NCI-H128 (cell line): ENCODE data around the gene GPX2.

Experiments used
- DNase-seq: peaks from one replicate; lab custom pipeline; 2025; ENCODE audit not compliant: unreplicated experiment; lab: John Stamatoyannopoulos, UW

Gene GPX2

DNA sequence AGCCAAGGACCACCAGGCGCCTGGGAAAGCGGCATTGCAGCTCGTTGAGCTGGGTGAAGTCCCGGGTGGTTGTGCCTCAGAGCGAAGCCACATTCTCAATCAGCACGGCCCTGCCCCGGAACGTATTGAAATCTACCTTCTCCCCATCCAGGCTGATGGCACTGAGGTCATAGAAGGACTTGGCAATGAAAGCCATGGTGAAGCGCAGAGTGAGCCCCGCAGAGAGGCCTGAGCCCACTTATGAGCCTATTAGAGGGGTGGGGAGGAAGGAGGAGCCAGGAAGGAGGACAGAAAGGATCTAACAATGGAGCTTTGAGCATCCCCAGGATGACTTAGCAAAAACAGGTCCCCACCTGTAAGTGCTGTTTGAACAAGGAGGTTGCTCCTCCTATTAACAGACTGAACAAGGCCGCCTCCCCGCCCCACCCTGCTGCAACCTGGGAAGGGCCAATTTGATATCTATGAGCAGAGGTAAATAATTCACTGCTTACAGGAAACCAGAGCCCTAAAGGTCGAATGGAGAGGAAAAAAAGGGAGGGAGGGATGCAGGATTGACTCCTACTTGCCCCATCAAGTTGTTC, at the start of gene GPX2:
Gene GPX2 (minus strand): TSS at position 215 of the 581 bp plus-strand sequence. CDS start 19 bp downstream, at position 196.
- no peak for DNase-seq

GRCh38 chr14:64990939-64991338, 48.4 kb upstream of the GPX2 start:
- DNase-seq = no peak

GRCh38 chr14:64990296-64990695, 47.8 kb upstream of the GPX2 start:
- DNase-seq = no peak

- DNase-seq = no peak
Observed at GRCh38 chr14:64987438-64987767, 44.9 kb upstream of the GPX2 start.

DNA sequence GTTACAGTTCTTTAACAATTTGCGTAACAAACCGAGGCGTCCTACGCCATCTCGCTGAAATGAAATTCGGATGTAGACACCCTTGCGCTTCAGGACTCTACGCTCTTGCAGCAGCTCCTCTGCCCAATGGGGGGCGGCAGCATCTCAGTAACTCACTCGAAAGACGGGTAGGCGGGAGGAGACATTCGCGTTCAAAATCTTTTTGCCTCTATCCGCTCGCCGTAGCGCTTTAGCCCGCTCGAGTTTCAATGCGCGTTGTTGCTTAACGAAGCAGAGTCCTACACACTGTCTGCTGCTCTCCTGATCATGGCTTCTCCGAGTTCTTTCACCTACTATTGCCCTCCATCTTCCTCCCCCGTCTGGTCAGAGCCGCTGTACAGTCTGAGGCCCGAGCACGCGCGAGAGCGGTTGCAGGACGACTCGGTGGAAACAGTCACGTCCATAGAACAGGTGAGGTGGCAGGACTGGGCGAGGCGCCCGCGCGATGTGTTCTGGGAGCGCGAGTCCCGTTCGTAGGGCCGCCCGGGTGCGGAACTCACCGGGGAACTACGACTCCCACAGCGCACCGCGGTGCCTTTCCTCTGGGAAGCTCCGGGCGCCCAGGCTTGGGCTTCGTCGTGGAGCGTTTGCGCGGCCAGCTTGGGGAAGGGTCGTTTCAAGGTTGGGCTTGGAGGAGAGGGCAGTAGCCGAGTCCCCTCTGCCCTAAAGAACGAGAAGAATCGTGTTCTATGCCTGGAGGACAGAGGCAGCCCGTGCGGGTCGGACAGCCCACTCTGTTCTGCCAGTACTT, 44.3 kb upstream of the GPX2 start, which contains the start of gene FNTB:
Gene FNTB (plus strand): TSS at position 248 of the 790 bp plus-strand sequence. CDS start 59 bp downstream, at position 307.
- DNase-seq = peak; percentile 93

- no peak for DNase-seq
Observed at GRCh38 chr14:64983439-64984310, 41.1 kb upstream of the GPX2 start.

GRCh38 chr14:64979336-64980074, 37.0 kb upstream of the GPX2 start:
- DNase-seq = no peak

DNA sequence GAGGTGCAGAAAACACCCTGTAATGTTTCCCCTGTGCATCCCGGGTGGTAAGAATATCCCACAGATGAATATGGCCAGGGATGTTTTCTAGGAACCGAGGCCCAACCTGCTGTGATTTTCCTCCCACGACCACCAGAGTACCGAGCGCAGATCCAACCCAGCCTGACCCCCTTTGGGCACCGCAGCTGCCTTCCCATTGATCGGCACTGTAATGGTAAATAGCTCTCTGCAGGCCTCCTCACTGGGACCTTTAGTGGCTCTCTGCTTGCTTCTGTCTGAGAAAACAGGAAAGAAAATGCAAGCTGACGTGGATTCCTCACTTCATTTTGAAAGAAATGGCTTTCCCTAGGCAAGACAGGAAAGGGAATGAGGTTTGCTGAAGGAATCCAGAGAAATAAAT, 32.0 kb upstream of the GPX2 start:
- no peak for DNase-seq

DNA sequence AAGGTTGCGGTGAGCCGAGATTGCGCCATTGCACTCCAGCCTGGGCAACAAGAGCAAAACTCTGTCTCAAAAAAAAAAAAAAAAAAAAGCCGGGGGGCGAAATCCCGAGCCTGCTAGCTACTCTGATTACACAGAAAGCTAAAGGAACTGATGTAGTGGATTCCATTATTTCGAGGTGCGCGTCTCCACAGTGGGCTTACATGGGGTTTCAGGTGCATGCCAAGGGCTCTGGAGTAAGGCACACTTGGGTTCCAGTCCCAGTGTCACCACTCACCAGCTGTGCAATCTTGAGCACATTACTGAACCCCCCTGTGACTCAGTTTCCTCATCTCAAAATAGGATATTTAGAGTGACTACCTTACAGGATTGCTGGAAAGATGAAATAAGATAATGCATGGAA, 31.3 kb upstream of the GPX2 start:
- no peak for DNase-seq

DNA sequence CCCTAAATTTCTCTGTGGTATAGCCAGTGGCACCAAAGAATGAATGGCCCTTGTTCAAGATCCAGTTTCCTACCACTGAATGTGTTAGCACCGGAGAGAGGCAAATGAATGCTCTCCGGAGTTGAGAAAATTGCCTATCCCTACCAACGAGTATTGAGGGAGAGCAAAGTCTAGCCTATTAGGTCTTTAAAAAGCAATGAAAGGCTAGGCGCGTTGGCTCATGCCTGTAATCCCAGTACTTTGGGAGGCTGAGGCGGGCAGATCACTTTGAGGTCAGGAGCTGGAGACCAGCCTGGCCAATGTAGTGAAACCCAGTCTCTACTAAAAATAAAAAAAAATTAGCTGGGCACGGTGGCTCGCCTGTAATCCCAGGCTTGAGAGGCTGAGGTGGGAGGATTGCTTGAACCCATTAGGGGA, 30.5 kb upstream of the GPX2 start:
- no peak for DNase-seq

- no peak for DNase-seq
Observed at GRCh38 chr14:64971943-64972791, 29.6 kb upstream of the GPX2 start, which contains the start of gene RAB15. Gene RAB15 (minus strand): TSS chr14:64972336. CDS start chr14:64972076, 260 bp downstream.

GRCh38 chr14:64971491-64971942, 29.0 kb upstream of the GPX2 start:
- no peak for DNase-seq

DNA sequence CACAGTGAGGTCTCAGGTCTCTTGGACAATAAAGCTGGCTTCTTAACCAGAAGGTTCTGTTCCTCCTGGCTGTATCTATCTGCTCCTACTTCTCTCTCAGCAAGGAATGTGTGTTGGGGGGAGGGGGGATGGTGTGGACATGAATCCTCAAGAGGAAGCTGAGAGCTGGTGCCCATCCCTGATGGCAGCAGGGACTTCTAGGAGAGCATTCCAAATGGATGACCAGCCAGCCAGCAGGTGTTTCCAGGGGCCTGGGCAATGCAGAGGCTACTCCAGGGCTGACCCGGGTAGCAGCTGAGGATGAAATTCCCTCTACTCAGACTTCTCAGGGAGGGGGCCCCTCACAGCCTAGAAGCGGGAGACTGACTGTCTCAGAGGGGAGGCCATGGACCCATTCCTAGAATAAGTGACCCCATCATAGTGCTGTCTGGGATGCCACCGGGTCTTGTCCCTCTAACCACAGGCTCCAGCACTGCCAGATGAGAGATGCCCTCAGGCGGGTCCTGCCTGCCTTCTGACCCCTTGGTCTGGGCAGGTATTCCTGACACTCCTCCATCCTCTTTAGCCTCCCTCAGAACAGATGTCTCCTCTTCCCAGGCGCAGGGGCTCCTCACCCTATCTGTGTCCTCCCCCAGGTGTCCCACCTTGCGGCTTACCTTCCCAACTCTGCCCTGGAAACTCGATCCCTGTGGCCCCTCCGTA, 28.4 kb upstream of the GPX2 start:
- no peak for DNase-seq

GRCh38 chr14:64970041-64970440, 27.5 kb upstream of the GPX2 start:
- DNase-seq = no peak

- no peak for DNase-seq
Observed at GRCh38 chr14:64968651-64969050, 26.1 kb upstream of the GPX2 start.

- no peak for DNase-seq
Observed at GRCh38 chr14:64968167-64968566, 25.6 kb upstream of the GPX2 start.

DNA sequence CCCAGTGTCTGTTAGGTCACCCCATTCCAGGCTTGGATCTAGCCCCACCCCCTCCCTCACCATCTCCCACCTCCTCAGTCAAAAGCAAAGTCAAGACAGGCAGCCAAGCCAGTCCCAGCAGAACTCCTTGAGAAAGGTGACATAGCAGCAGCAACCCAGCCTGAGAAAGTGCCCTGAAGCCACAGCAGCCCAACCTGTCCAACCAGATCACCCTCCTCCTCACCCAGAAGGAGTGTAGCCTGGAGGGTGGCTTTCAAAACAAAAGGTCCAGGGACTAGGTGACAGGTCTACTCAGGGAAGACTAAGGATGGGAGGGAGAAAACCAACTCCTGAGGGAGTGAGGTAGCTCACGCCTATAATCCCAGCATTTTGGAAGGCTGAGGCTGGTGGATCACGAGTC, 24.4 kb upstream of the GPX2 start:
- no peak for DNase-seq

GRCh38 chr14:64965356-64966000, 22.9 kb upstream of the GPX2 start:
- no peak for DNase-seq

DNA sequence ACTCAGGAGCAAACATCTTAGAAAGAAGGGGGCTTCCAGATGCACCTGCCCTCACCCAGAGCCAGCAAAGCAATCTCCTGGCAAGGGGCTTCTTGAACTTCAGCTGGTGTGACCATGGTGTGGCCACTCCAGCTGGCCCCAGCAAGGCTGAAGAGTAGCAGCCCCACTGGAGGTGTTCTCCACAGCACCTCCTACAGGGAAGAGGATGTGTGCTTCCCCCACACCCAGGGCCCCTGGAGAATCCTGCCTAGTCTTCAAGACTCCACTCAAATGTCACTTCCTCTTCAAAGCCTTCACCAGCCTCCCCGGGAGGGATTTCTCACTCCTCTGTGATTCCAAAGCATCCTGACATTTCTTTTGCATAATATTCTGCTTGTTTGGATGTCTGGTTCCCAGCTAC, 21.1 kb upstream of the GPX2 start:
- DNase-seq = no peak
